GM19452 (cell line): ENCODE data around the gene USP14.
"Not testable (repeated sequence)": the region's sequence is repeated elsewhere in the genome, so short reads cannot be mapped to it uniquely, and the experiment has no call there.

ENCODE experiments used
- ATAC-seq: cut with Tn5 transposase; IDR thresholded peaks from one replicate; pipeline ENCODE4 v1.9.1; 2021; ENCODE audit not compliant: unreplicated experiment

The USP14 gene

DNA sequence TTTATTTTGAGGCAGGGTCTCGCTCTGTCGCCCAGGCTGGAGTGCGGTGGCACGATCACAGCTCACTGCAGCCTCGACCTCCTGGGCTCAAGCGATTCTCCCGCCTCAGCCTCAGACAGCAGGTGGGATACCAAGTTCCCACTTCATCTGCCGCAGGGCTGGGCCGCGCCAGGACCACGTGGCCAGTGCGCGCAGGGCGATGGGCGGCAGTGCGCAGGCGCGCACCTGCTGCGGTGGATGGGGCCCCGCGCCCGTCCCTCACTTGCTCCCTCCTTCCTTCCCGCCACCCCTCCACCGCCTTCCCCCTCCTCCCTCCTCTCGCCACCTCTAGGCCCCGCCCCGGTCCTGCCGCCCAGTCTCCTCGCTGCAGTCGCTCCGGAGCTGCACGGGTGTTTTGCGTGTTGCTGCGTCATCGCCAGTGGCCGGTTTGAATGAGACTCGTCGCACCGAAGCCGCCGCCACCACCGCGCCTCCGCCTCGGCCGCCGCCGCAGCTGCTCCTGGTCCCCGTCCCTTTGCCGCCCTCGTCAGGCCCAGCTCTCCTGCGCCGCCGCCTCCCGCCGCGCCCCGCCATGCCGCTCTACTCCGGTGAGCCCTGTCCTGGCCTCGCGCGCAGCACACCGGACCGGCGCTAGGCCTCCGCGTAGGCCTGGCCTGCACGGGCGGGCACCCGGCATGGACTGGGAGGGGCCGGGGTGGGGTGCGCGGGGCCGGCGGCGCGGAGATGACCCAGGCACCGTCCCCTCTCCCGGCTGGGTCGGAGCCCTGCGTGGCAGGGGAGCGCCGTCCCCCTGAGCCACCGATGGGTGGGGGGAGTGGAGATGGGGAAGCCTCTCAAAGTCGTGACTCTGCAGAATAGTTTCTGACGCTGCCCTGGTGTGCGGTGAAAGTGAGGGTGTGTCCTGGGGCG, at the start of gene USP14:
TSS of gene USP14 (plus strand) at position 430 of the 909 bp plus-strand sequence. CDS start at position 572, 142 bp downstream.
- ATAC-seq, result peak; percentile 95

DNA sequence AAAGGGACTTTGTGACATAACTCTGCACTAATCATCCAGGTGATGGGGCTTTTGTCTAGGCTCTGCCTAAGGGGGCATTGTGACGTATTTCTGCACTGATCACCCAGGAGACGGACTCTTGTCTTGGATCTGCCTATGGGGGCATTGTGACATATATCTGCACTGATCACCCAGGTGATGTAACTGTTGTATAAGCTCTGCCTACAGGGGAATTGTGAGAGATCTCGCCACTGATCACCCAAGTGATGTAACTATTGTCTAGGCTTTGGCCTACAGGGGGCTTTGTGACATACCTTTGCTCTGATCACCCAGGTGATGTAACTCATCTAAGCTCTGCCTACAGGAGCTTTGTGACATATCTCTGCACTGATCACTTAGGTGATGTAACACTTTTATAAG, 49.7 kb upstream of the USP14 start:
- ATAC-seq, result peak; percentile 3

DNA sequence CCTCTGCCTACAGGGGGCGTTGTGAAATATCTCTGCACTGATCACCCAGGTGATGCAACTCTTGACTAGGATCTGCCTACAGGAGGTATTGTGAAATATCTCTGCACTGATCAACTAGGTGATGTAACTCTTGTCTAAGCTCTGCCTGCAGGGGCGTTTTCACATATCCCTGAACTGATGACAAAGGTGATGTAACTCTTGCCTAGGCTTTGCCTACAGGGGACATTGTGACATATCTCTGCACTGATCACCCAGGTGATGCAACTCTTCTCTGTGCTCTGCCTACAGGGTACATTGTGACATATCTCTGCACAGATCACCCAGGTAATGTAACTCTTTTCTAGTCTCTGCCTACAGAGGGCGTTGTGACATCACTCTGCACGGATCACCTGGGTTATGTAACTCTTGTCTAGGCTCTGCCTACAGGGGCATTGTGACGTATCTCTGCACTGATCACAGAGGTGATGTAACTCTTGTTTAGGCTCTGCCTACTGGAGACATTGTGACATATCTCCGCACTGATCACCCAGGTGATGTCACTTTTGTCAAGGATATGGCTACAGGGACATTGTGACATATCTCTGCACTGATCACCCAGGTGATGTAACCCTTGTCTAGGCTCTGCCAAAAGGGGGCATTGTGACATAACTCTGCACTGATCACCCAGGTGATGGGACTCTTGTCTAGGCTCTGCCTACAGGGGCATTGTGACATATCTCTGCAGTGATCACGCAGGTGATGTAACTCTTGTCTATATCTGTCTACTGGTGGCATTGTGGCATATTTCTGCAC, 49.0 kb upstream of the USP14 start:
- not testable (repeated sequence) for ATAC-seq

- ATAC-seq, result not testable (repeated sequence)
Observed at GRCh38 chr18:109922-110261, 48.5 kb upstream of the USP14 start.

DNA sequence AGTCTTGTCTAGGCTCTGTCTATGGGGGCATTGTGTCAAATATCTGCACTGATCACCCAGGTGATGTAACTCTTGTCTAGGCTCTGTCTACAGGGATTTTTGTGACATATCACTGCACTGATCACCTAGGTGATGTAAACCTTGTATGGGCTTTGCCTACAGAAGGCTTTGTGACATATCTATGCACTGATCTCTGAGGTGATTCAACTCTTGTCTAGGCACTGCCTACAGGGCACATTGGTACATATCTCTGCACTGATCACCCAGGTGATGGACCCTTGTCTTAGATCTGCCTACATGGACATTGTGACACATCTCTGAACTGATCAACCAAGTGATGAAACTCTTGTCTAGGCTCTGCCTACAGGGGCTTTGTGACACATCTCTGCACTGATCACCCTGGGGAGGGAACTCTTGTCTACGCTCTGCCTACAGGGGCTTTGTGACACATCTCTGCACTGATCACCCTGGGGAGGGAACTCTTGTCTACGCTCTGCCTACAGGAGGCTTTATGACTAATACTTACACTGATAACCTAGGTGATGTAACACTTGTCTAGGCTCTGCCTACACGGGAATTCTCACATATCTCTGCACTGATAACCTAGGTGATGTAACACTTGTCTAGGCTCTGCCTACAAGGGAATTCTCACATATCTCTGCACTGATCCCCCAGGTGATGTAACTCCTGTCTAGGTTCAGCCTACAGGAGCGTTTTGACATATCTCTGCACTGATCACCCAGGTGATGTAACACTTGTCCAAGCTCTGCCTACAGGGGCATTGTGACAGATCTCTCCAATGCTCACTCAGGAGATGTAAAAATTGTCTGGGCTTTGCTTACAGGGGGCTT, 47.8 kb upstream of the USP14 start:
- not testable (repeated sequence) for ATAC-seq

DNA sequence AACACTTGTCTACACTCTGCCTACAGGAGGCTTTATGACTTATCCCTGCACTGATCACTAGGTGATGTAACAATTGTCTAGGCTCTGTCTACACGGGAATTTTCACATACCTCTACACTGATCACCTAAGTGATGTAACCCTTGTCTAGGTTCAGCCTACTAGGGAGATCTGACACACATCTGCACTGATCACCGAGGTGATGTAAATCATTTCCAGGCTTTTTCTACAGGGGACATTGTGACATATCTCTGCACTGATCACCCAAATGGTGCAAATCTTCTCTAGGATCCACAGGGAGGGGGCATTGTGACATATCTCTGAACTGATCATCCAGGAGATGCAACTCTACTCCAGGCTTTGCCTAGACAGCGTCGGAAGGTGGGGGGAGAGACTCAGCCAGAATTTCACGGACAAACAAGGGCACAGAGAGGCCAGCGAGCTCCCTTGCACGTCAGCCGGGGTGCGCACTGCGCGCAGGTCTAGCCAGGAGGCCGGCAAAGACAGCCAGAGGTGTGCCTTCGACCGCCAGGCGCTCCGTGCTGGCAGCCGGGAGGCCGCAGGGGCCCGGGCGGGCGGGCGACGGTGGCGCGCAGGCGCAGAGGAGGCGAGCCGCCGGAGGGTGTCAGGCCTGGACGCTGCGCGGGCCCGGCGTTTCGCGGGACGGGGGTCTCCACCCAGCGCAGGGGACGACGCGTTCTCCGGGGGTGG, 46.9 kb upstream of the USP14 start:
- no peak for ATAC-seq

DNA sequence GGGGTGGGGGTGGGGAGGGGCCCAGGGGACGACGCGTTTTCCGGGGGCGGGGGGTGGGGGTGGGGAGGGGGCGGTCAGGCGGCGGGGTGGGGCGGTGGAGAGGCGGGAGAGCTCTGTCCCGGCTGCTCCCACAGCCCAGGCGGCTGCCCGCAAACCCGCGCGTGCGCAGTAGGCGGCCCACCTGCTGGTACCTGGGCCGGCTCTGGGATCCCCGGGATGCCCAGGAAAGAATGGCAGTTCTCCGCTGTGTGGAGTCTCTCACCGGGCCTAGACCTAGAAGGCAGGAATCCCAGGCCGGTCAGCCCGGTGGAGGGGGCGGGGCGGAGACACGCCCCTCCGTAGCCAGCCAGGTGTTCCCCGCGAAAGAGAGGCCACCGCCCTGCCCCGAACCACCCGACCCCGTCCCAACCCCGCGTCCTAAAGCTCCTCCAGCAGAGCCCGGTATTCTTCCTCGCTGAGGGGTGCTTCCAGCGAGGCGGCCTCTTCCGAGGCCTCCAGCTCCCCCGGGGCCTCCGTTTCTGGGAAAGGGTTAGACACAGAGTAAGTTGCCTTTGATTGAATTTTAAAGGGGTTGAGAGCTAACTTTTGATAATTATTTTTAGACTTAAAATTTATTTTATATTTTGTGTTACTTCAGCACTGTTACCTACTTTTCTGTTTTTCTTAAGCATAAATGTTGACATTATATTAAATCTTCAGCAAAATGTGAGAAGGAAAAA, 46.2 kb upstream of the USP14 start:
- not testable (repeated sequence) for ATAC-seq

- not testable (repeated sequence) for ATAC-seq
Observed at GRCh38 chr18:120539-121260, 37.7 kb upstream of the USP14 start.

- no peak for ATAC-seq
Observed at GRCh38 chr18:135045-135444, 23.3 kb upstream of the USP14 start.

DNA sequence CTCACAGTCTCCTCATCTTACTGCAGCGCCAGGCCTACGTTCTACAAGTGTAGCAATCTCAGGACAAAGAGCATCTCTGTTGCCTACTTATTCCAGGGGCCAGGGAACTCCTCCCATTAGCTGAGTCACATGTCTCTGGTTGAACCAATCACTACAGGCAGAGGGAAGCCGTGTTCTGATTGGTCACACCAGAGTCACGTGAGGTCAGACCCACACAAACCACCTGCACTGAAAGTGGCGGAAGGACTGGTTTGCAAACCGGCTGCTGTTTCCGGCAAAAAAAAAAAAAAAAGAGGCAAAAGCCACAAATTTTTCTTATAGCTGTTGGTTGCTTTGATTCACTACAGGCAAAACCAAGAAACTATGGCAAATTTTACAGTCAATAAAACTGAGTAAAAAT, 21.9 kb upstream of the USP14 start:
- ATAC-seq, result no peak

DNA sequence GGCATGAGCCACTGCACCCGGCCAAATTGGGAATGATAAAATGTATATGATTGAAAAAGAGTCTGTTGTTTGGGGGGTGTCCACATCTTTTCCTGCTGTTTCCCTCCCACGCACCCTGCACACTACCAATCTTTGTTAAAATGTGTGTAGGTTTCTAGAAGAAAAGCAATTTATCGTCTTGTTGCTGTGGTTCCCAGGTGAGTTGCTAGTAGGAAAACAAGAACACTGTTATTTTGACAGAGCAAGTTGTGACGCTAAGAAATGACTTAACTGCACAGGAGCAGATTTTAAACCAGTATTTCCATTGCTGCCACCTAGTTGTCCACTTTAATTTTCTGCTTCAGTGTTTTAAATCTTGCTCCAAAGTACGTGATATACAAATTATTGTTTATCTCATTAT, 21.0 kb upstream of the USP14 start:
- no peak for ATAC-seq

- no peak for ATAC-seq
Observed at GRCh38 chr18:140670-141266, 17.6 kb upstream of the USP14 start.

GRCh38 chr18:142624-143296, 15.6 kb upstream of the USP14 start:
- ATAC-seq, result not testable (repeated sequence)

DNA sequence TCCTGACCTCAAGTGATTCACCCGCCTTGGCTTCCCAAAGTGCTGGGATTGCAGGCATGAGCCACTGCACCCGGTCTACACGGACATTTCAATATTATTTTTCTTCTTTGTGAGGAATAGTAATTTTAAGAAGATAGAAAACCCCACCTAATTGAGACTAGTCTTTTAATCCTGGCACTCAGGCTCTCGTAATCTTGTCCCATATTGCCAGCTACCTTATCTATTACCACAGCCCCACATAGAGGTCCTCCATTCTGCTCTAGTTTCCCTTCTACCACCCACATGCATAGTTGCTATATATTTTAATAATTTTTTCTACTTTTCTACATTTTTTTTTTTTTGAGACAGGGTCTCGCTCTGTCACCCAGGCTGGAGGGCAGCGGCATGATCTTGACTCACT, 9.5 kb upstream of the USP14 start:
- no peak for ATAC-seq

GRCh38 chr18:154151-154550, 4.2 kb upstream of the USP14 start:
- ATAC-seq, result no peak

GRCh38 chr18:155688-156087, 2.7 kb upstream of the USP14 start:
- no peak for ATAC-seq

- no peak for ATAC-seq
Observed at GRCh38 chr18:156514-157230, 1.7 kb upstream of the USP14 start.
